Fibroblast of the aortic adventitia (primary cell): ENCODE data around the gene DYNLL2. TPM values are rescaled to one million over a fixed set of nuclear protein-coding genes. Genes with fewer than 3 reads are reported as not detected.

ENCODE experiments used
- DNase-seq: peaks from one replicate; pipeline ENCODE4 v3.0.0-alpha.2; 2010; ENCODE audit warnings: low read depth
- H3K4me3 ChIP-seq: 2 replicates; pipeline ENCODE4 v1.5.1; 2011; ENCODE audit warnings: low read depth, mild to moderate bottlenecking, control low read depth, low read length, moderate library complexity
- CTCF ChIP-seq: IDR thresholded peaks from 2 replicates; pipeline ENCODE4 v1.5.1; 2011; ENCODE audit warnings: mild to moderate bottlenecking, low read length, control low read depth, inconsistent platforms; ENCODE audit not compliant: insufficient read depth
- total RNA-seq: library from RNA; depleted of rRNA; stranded (reverse); fragments of >200 nt; gene quantifications from 2 replicates; pipeline ENCODE4 v1.2.3, GENCODE V29; 2012; ENCODE audit warnings: low replicate concordance

Gene DYNLL2
- total RNA-seq, 1 donor: 17.4 TPM

GRCh38 chr17:58111676-58112075, 28.5 kb downstream of the DYNLL2 start:
- H3K4me3 ChIP-seq: no peak overlapping the region
- no peak for DNase-seq
- TF ChIP-seq CTCF: no peak

- peak; percentile 96 for TF ChIP-seq CTCF
- H3K4me3 ChIP-seq: no peak overlapping the region
These were observed 29.9 kb downstream of the DYNLL2 start for GRCh38 chr17:58112970-58113631.

GRCh38 chr17:58113947-58114346, 30.7 kb downstream of the DYNLL2 start:
- TF ChIP-seq CTCF: no peak
- H3K4me3 ChIP-seq: no peak overlapping the region

More at GRCh38 chr17:58112970-58113631, 29.9 kb downstream of the DYNLL2 start:
- DNase-seq: peak; percentile 73

GRCh38 chr17:58117382-58117781, 34.2 kb downstream of the DYNLL2 start:
- H3K4me3 ChIP-seq: no peak overlapping the region
- DNase-seq: no peak

More at GRCh38 chr17:58113947-58114346, 30.7 kb downstream of the DYNLL2 start:
- DNase-seq: no peak

GRCh38 chr17:58119491-58119890, 36.3 kb downstream of the DYNLL2 start:
- H3K4me3 ChIP-seq: no peak overlapping the region
- no peak for TF ChIP-seq CTCF
- no peak for DNase-seq

More at GRCh38 chr17:58117382-58117781, 34.2 kb downstream of the DYNLL2 start:
- no peak for TF ChIP-seq CTCF

- DNase-seq: peak; percentile 72
- no peak overlapping the region for H3K4me3 ChIP-seq
- TF ChIP-seq CTCF: no peak
These were observed 37.1 kb downstream of the DYNLL2 start for GRCh38 chr17:58120195-58120822.
